Measurements from ENCODE around the gene NPLOC4.

GRCh38 chr17:81652906-81653771, 16.2 kb upstream of the NPLOC4 start:
- TF ChIP-seq CTCF (IDR thresholded peaks at IDR 0.05; ENCODE audit: control extremely low read depth in 1 of 3, insufficient read depth in 1 of 3, low read depth in 1 of 3, low read length in 3 of 3) (no peak; a peak in 1 of 4 replicates), EP300 (IDR thresholded peaks at IDR 0.05; ENCODE audit: borderline replicate concordance in 1 of 2, low read depth in 2 of 2, low read length in 2 of 2) (no peak), GABPA (IDR thresholded peaks at IDR 0.05; ENCODE audit: borderline replicate concordance, insufficient read depth, low read length) (no peak; the same call in 1 of the 2 replicates), POLR2A (IDR thresholded peaks at IDR 0.05; ENCODE audit: control extremely low read depth in 1 of 2, low read depth in 2 of 2, low read length in 2 of 2) (no peak), POLR2AphosphoS5 (IDR thresholded peaks at IDR 0.05; ENCODE audit: low read depth, low read length) (no peak), TBP (IDR thresholded peaks at IDR 0.05; ENCODE audit: low read depth, low read length) (no peak), RAD21 (IDR thresholded peaks at IDR 0.05 in 1 of 2, conservative IDR thresholded peaks at IDR 0.05 in 1 of 2; ENCODE audit: low read depth in 2 of 2, low read length in 2 of 2) (no peak), TAF1 (IDR thresholded peaks at IDR 0.05; ENCODE audit: low read depth, low read length) (no peak), YY1 (IDR thresholded peaks at IDR 0.05; ENCODE audit: low read depth, low read length) (no peak), EZH2 (IDR thresholded peaks at IDR 0.05; ENCODE audit: low read depth, low read length, severe bottlenecking) (no peak)

Measured in H1 (cell line).